Myocyte (in vitro differentiated cells): ENCODE measurements around the gene TMUB2. TPM values are rescaled to one million over a fixed set of nuclear protein-coding genes. Genes with fewer than 3 reads are reported as not detected.
"Not testable (repeated sequence)": the region's sequence is repeated elsewhere in the genome, so short reads cannot be mapped to it uniquely, and the experiment has no call there.

ENCODE experiments used
- DNase-seq: peaks from one replicate; pipeline ENCODE4 v3.0.0-alpha.2; 2012; ENCODE audit warnings: low read depth
- polyA plus RNA-seq: library from polyadenylated mRNA; unstranded; fragments of >200 nt; gene quantifications from one replicate; pipeline ENCODE4 v1.2.1, GENCODE V29; 2012; ENCODE audit warnings: missing spikeins
- total RNA-seq: library from RNA; depleted of rRNA; stranded (reverse); fragments of >200 nt; gene quantifications from 2 replicates; pipeline ENCODE4 v1.2.3, GENCODE V29; 2014

TMUB2 gene
- total RNA-seq, result 28.1 and 28.6 TPM in 2 replicates
- polyA plus RNA-seq, result 43.7 TPM

DNA sequence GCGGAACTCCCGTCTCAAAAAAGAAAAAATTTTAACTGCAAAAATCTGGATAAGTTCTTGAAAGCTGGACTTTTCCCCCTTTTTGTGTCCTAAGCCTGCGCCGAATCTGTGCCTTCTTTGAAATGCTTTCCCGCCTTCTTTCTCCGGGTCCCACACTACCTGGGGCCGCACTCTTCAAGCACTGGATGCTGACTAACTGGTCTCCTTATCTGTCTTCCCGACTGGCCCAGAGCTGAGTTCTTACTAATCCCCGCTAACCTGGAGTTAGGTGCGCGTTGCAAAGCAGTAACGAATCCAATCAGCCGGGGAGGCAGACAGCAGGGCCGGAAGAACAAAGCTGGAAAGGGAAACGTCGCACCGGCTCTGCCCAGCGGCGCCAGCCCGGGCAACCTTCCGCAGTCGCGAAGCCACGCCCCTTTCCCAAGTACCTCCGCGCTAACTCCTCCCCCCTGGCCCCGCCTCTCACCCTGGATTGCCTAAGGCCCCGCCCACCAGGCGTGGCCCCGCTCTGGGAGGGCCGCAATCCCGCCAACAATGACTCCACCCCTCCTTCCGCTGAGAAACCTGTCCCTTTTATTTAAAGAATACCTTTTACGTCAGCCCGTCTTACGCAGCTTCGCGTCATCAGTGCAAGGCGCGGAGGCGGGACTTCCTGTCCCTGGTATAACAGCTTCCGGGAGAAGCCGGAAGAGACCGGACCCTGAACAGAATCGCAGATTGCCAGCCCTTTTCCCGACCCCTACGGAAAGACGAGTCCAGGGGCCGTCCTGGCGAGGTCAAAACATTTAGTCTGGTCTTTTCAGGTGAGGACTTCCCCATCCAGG, at the start of gene TMUB2:
TMUB2 (plus strand) TSS at position 666 of the 824 bp plus-strand sequence. CDS start 737 bp downstream, outside the sequence.
- DNase-seq, result peak; percentile 99

DNA sequence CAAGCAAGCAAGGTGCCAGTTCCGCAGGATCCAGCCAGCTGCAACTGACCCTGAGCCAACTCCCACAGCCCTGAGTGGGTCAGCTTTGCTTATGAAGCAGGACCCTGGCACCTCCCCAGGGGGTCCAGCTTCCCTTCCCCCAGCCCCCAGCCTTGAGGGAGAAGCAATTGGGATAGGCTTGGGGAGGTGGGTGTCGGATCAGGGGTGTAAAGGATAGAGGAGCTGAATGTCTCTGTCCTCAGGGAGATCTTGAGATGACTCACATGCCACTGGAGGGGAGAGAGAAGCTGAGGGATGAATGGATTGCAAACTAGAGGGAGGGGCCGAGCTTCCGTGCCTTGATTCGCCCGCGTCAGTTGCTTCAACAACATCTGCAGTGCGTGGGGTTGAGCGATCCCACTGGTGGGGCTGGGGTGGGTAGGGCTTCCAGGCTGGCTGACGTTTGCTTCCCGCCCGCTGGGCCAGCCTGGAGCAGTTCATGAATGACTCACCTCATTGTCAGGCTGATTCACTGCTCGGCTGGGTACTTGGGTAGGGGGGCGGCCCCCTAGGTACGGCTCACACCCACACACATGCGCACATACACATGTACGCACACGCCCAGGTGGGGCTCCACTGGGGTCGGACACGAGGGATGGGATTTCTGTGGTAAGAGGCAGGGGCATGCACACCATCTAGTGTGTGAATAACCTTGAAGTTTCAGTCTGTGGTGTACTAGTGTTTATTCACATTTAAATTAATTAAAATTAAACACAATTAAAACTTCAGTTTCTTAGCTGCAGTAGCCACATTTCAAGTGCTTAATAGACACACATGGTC, 48.7 kb upstream of the TMUB2 start:
- peak; percentile 97 for DNase-seq

DNA sequence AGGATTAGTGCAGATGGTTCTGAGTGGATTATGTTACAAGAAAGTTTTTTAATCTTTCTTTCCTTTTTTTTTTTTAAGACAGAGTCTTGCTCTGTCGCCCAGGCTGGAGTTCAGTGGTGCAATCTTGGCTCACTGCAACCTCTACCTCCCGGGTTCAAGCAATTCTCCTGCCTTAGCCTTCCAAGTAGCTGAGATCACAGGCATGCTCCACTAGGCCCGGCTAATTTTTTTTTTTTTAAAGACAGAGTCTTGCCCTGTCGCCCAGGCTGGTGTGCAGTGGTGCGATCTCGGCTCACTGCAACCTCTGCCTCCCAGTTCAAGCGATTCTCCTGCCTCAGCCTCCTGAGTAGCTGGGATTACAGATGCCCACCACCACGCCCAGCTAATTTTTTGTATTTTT, 42.9 kb upstream of the TMUB2 start:
- DNase-seq, result not testable (repeated sequence)

DNA sequence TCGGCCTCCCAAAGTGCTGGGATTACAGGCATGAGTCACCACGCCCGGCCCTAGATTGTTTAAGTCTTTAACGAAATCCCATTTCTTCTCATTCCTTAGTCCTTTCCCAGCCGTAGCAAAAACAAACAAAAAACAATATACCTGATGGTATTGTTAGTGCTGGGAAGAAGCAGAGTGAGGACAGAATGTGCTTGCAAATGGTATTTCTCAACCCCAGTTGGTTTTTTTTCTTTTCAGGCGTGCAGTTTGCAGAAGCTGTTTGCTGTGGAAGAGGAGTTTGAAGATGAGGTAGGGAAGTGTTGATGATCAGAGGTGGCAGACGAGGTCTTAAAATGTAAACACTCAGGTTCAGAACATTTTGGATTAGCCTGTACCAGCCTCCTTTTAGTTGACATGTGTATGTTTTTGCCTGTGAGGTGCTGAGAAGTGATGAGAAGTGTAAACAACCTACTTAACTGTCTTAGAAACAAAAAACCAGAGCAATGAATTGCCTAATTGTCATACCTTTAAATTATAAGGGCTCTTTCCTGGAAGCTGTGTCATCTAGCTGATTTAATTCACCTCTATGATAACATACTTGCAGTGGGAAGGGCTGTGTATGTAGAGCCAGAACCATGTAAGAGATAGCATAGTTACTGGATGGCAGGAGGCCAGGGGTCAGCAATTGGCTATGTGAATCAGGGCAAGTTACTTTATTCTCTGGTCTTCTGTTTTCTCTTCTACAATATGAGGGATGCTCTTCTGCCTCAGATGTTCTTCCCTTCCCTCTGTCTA, 41.6 kb upstream of the TMUB2 start:
- no peak for DNase-seq

DNA sequence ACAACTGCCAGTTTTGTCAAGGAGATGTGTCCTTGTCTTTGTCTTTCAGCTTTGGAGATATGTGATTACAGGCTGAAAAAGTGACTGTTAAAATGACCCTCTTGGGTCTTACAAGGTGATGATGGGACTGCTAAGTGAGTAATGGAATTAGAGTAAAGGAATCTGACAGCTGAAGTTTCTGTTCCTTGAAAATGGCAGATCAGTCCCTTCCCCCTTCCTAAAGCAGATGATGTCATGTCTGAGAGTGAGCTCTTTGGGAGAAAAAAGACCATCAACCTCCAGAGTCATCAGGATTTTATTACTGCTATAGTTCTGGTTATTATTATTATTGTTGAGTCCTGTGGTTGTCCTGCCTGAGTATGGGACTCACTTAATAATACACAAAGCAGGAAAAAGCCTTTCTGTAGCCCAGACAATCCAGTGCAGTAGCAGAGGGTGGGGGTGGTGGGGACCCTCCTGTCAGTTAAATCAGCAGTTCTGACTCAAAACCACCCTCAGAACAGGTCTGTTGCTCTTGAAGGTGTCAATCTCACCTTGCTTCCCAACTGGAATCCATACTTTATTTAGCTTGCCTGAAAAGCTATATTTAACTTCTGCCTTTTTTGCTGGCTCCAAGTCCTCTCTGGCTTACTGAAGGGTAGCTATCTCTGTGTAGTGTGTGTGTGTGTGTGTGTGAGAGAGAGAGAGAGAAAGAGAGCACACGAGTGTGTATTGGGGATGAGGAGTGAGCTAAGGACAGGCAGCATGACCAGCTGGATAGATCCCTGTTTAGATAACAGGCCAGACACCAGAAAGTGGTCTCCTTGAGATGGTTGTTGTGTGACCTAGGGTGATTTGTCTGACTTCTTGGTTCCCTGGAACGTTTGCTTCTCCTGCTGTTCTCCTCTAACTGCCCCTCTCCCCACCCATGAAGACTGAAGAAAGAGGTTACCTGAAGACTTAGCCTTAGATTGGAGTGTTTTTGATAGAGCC, 40.1 kb upstream of the TMUB2 start:
- DNase-seq, result no peak

DNA sequence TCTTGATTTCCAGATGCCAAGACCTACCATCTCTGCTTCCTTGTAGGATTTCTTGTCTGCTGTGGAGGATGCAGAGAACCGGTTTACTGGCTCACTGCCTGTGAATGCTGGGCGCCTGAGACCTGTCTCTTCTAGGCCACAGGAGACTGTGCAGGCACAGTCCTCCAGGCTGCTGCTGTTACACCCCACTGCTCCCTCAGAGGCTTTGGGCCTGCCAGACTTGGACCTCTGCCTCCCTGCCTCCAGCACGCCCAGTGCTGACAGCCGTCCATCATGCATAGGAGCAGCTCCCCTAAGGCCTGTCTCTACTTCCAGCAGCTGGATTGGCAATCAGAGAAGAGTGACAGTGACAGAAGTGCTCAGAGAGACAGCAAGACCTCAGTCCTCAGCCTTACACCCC, 39.0 kb upstream of the TMUB2 start:
- DNase-seq, result no peak

DNA sequence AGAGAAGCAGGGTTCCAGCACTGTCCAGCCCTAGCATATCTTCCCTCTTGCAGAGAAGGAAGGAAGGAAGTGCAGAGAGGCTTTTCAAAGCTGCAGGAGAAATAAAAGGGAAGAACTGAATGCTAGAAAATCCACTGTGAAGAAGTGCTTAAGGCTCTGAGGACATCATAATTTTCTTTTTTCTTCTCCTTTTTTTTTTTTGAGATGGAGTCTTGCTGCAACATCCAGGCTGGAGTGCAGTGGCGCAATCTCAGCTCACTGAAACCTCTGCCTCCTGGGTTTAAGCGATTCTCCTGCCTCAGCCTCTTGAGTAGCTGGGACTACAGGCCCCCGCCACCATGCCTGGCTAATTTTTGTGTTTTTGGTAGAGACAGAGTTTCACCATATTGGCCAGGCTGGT, 37.7 kb upstream of the TMUB2 start:
- DNase-seq, result not testable (repeated sequence)

DNA sequence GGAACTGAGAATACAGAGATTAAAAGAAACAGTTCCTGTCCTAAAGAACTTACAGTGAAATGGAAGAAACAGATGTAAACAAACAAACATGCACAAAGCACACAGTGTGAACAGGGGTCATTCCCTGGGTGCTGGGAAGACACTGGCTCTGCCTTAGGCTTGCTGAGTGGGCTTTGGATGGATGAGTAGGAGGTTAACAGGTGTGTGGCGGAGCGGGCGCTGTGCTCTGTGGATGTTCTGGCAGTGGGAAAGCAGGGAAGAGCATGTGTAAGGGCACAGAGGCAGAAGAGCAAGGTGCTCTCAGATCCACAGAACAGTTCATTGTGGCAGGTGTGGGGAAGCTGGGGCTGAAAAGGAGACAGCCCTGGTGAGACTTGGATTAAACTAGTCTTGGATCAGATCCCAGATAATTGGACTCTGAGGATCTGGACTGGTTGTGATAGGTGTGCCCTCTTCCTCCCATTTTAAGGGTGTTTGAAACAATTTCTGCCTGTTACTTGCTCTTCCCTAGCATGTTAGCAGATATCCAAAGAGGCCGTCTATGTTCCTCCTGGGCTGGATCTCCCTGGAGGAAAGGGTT, 36.9 kb upstream of the TMUB2 start:
- DNase-seq, result no peak

DNA sequence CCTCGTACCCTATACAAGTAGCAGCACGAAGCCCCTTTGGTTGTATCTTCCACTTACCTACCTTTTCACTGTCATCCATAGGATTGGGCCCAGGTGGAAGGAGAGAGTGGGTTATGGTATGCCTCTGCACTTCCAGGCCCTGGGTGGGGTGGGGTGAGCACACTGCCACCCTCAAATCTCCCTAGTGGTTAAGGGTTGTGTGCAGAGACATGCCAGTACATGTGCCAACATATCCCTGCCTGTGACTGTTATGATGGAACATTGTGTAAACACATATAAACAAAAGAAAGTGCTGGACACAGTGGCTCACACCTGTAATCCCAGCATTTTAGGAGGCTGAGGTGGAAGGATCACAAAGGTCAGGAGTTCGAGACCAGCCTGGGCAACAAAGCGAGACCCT, 33.9 kb upstream of the TMUB2 start:
- DNase-seq, result no peak

DNA sequence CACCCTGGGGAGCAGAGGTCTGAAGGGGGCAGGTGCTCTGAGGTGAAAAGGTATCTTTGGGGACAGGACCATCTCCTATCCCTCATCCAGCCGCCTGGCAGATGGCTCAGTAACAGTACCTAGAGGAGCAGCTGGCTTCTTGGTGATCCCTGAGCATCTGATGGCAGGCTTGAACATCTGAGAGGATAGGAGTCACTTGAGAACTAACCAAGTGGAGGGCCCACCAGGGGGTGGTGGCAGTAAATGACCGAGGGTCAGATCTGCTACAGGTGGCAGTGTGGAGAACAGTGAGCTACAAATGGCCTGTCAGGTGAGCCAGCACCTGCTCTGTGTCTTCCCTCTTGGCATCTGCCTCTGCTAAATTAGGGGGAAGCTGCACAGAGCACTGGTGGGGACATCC, 31.3 kb upstream of the TMUB2 start:
- no peak for DNase-seq

DNA sequence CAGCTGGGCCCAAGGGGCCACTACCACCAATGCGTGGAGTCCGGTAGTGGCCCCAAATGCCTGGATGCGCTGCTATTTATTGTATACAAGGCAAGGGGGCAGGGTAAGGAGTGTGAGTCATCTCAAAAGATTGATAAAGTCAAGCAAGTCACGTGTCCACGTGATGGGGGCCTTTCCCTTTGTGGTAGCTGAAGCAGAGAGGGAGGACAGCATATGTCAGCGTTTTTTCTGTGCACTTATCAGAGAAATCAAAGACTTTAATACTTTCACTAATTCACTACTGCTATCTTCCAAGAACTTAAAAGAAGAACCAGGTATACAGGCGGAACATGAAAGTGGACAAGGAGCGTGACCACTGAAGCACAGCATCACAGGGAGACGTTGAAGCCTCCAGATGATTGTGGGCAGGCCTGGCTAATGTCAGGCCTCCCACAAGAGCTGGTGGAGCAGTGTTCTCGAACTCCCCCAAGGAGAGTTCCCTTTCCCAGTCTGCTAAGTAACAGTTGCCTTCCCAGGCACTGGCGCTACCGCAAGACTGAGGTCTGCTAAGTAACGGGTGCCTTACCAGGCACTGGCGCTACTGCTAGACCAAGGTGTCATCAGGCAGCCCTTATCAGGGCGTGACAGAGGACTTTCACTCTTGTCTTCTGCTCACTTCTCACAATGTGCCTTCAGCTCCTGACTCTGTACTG, 27.1 kb upstream of the TMUB2 start:
- DNase-seq, result no peak

DNA sequence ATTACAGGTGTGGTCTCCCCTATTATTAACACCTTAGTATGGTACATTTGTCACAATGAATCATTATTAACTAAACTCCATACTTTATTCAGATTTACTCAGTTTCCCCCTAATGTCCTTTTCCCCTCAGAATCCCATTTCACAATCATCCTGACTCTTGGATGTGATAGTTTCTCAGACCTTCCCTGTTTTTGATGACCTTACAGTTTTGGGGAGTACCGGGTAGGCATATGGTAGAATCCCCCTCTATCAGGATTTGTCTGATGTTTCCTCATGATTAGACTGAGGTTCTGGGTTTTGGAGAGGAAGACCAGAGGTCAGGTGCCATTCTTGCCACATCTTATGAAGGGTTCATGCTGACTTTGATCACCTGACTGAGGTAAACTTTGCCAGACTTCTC, 22.3 kb upstream of the TMUB2 start:
- DNase-seq, result no peak

DNA sequence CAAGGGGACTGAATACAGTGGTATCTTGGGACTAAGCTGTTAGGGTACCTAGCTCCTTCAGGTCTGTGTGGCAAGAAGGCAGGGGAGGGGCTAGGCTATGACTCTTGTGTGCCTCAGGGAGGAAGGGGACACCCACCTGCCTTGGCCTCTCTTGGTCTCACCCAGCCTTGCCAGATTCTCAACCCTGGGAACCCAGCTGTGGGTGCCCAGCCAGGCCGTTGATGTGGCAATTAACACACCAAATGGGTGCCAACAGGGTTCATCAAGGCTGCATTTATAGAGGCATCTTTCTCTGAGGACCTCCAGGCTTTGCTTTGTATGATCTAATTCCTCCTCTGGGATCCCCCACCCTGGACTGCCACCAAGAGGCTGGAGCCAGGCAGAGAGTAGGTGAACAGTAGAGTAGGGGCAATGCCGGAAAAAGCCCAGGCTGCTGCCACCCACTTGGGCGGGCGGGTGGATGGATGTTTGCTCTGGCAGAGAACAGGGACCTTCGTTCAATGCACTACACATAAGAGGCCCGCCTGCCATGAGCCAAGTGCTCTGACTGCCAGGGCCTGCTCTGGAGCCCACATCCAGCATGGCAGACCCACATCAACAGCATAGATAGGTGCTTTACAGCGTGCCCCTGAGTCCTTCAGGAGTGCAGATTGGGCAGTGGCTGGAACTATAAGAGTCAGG, 19.5 kb upstream of the TMUB2 start:
- DNase-seq, result no peak

DNA sequence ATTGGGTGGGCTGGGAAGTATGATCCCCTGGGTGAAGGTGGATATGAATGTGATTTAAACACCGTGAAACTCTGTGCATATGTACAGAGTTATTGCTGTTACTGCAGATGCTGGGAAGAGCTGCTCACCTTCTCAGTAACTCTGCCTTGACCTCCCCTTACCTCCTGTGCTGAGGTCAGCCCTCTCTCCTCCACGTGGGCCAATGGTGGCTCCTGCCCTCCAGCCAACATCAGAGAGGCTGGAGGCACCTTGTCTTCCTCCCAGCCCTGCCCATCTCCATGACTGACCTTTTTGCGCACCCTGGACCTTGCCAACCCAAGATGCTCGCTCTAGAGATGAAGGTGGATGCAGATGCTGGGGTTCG, 16.7 kb upstream of the TMUB2 start:
- DNase-seq, result no peak

DNA sequence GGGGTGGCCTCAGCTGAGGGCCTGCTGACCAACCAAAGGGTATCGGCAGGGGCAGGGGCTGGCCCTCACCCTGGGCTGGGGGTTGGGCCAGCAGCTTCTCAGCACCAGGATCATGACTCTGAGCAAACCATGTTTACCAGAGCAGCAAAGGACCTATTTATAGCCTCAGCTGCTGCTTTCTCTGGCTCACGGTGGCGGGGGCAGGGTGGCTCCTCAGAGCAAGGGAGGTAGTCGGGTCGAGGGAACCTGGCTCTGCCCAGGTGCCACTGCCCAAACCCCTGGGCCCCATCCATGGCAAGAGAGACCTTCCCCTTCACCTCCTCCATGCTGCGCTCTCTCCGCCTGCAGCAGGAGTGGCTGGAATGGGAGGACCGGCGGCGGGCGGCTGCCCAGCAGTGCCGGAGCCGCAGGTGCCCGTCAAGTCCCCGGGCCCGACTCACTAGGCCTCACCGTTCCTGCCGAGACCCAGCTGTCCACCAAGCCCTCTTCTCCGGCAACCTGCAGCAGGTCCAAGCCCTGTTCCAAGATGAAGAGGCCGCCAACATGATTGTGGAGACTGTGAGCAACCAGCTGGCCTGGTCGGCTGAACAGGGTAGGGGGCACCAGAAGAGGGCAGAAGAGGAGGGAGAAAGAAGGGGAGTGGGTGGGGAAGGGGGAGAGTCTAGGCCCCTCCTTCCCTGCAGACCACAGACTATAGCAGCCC, 16.1 kb upstream of the TMUB2 start, which contains the start of gene ASB16:
ASB16 (plus strand) TSS at position 206 of the 703 bp plus-strand sequence; CDS start at position 292, 86 bp downstream.
- DNase-seq, result peak; percentile 87

DNA sequence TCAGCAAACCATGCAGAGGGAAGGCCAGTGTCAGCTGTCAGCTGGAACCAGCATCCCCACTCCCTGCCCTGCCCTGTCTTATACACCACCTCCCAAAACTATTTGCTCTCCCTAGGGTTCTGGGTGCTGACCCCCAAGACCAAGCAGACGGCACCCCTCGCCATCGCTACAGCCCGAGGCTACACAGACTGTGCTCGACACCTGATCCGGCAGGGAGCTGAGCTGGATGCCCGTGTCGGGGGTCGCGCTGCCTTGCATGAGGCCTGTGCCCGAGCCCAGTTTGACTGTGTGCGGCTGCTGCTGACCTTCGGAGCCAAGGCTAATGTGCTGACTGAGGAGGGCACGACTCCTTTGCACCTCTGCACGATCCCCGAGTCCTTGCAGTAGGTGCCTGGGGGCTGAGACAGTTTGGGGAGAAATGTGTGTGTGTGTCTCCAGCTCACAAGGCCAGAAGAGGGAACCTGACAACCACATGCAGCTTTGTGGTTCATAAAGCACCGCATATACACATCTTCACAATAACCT, 14.8 kb upstream of the TMUB2 start:
- peak; percentile 13 for DNase-seq

DNA sequence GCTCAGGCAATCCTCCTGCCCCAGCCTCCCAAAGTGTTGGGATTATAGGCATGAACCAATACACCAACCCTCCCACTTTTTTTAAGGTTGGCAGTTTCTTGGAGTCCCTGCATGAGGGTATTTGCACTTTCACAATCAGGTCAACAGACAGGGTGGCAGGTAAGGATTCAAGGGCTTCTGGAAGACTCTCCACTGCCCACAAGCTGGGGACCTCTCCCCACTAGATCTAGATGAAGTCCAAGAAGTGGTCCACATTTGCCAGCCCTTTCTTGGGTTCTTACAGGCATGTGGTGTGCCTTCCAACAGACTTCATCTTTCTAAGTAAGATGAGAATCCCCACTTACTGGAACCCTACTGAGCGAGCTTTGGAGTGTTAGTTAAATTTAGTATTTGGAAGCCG, 12.3 kb upstream of the TMUB2 start:
- DNase-seq, result no peak

DNA sequence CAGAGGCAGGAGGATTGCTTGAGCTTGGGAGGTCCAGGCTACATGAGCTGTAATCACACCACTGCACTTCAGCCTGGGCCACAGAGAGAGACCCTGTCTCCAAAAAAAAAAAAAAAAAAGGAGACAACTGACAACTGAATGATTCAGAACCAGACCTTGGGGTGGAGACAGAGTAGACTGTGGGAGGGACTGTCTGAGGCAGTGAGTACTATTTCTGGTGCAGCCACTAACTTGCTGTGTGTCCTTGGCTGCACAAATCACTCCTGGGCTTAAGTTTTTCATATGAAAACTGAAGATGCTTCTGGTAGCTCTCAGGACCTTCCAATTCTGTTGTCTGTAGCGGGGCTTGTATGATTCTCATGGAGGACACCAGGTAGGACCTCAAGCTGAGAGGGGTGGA, 10.5 kb upstream of the TMUB2 start:
- no peak for DNase-seq
